Caco-2 (cell line): ENCODE results near the gene EPB41L4A. TPM values are rescaled to one million over a fixed set of nuclear protein-coding genes. Genes with fewer than 3 reads are reported as not detected.

Experiments used
- BruUV-seq: library from RNA; stranded (reverse); fragments of 400-500 nt; replicated peaks from 2 replicates; lab custom pipeline; 2021; lab: Mats Ljungman, UMichigan
- CTCF ChIA-PET: fragments of 300-600 bp; sonication (Branson Sonifier 250); formaldehyde crosslinking; loops from one replicate; lab custom pipeline; 2022; ENCODE audit warnings: antibody characterized with exemption; lab: Charles Lee
- POLR2A ChIA-PET: fragments of 300-600 bp; sonication (Branson Sonifier 250); formaldehyde crosslinking; loops from one replicate; lab custom pipeline; 2022; ENCODE audit warnings: antibody characterized with exemption; lab: Charles Lee
- DNase-seq, 2 experiments: peaks; one replicate each; pipeline versions ENCODE4 v3.0.0 to v3.0.0-alpha.2; 2020 to 2022
- H3K27me3 ChIP-seq: replicated peaks from 2 replicates; pipeline ENCODE4 v1.6.0; 2011; ENCODE audit warnings: low read length; ENCODE audit not compliant: control insufficient read depth, insufficient read depth
- H3K36me3 ChIP-seq: 2 replicates; pipeline ENCODE4 v1.5.1; 2011; ENCODE audit warnings: low read length; ENCODE audit not compliant: control insufficient read depth, insufficient read depth
- H3K4me1 ChIP-seq: fragments of 250-450 bp; sonication (Bioruptor Pico); 2 replicates; pipeline ENCODE4 v1.5.1; 2020; ENCODE audit warnings: mild to moderate bottlenecking
- H3K4me3 ChIP-seq: 2 replicates; pipeline ENCODE4 v1.5.1; 2011; ENCODE audit warnings: low read depth, mild to moderate bottlenecking, control low read depth, low read length
- H3K9me3 ChIP-seq: fragments of 250-450 bp; sonication (Bioruptor Pico); 2 replicates; pipeline ENCODE4 v1.5.1; 2020; ENCODE audit warnings: mild to moderate bottlenecking, moderate library complexity
- H3K27ac Mint-ChIP-seq: one replicate; pipeline ENCODE4 v1.8.0; 2022; ENCODE audit warnings: mixed read lengths; ENCODE audit not compliant: unreplicated experiment
- H3K27me3 Mint-ChIP-seq: one replicate; pipeline ENCODE4 v1.8.0; 2022; ENCODE audit warnings: mixed read lengths; ENCODE audit not compliant: insufficient read depth, unreplicated experiment
- H3K36me3 Mint-ChIP-seq: one replicate; pipeline ENCODE4 v1.8.0; 2022; ENCODE audit warnings: mild to moderate bottlenecking, mixed read lengths; ENCODE audit not compliant: insufficient read depth, unreplicated experiment
- H3K4me1 Mint-ChIP-seq: one replicate; pipeline ENCODE4 v1.8.0; 2022; ENCODE audit warnings: low read depth, mixed read lengths; ENCODE audit not compliant: unreplicated experiment
- H3K4me3 Mint-ChIP-seq: one replicate; pipeline ENCODE4 v1.8.0; 2022; ENCODE audit warnings: mild to moderate bottlenecking, moderate library complexity, mixed read lengths; ENCODE audit not compliant: unreplicated experiment
- H3K9me3 Mint-ChIP-seq: one replicate; pipeline ENCODE4 v1.8.0; 2022; ENCODE audit warnings: mixed read lengths; ENCODE audit not compliant: unreplicated experiment
- CTCF ChIP-seq, 2 experiments: fragments of 200-600 bp in 1 of 2; IDR thresholded peaks; 1 replicate in 1 of 2; 2 replicates in 1 of 2; pipeline versions ENCODE4 v1.5.1 to v1.8.0; 2011 to 2022; ENCODE audit warnings: antibody characterized with exemption in 1 of 2, control low read depth in 1 of 2, inconsistent platforms in 1 of 2, low read depth in 1 of 2, low read length in 1 of 2, mild to moderate bottlenecking in 1 of 2, moderate library complexity in 1 of 2; ENCODE audit not compliant: insufficient read depth in 1 of 2, severe bottlenecking in 1 of 2, unreplicated experiment in 1 of 2
- intact Hi-C: fragments of 100-400 bp; cut with micrococcal nuclease; formaldehyde crosslinking; loops from one replicate; pipeline ENCODE4 v1.10.0; 2022; ENCODE audit not compliant: unreplicated experiment
- total RNA-seq: library from RNA; stranded (reverse); gene quantifications from 2 replicates; pipeline ENCODE4 v1.2.3, GENCODE V29; 2022

The EPB41L4A gene
- total RNA-seq, 1 experiment from 2014 or later, result 1.4 TPM

GRCh38 chr5:112338681-112339337 lies 80.3 kb downstream of the EPB41L4A start:
- H3K9me3 Mint-ChIP-seq, result no peaks in the 10 kb centered on the region
- no TSS peak for BruUV-seq
- no peaks in the 10 kb centered on the region for H3K36me3 Mint-ChIP-seq
- peaks cover 15% of the 10 kb centered on the region for H3K27me3 Mint-ChIP-seq
- Histone ChIP-seq H3K9me3 (peaks cover 3% of the 10 kb centered on the region; the same call in 1 of the 2 replicates), H3K4me3 (no peak overlapping the region), H3K27me3 (no peaks in the 10 kb centered on the region), H3K36me3 (no peaks in the 10 kb centered on the region), H3K4me1 (no peaks in the 10 kb centered on the region)
- intact Hi-C loops, result no loop called here
- no peak for DNase-seq
- TF ChIP-seq CTCF (IDR thresholded peaks at IDR 0.05; ENCODE audit: insufficient read depth in 1 of 2, low read depth in 1 of 2, low read length in 1 of 2, severe bottlenecking in 1 of 2, unreplicated experiment in 1 of 2), result no peak
- ChIA-PET POLR2A (no interaction called here), CTCF (no interaction called here)
- no peak overlapping the region for H3K4me3 Mint-ChIP-seq
- H3K27ac Mint-ChIP-seq, result no peak overlapping the region
- no peaks in the 10 kb centered on the region for H3K4me1 Mint-ChIP-seq

- Mint-ChIP-seq H3K27me3 (peaks cover 7% of the 10 kb centered on the region), H3K36me3 (no peaks in the 10 kb centered on the region), H3K4me1 (no peaks in the 10 kb centered on the region), H3K27ac (no peak overlapping the region), H3K9me3 (no peaks in the 10 kb centered on the region), H3K4me3 (no peak overlapping the region)
- H3K36me3 ChIP-seq, result no peaks in the 10 kb centered on the region
- DNase-seq, result no peak
- intact Hi-C loops, result no loop called here
- H3K4me1 ChIP-seq, result no peaks in the 10 kb centered on the region
- ChIA-PET CTCF (no interaction called here), POLR2A (no interaction called here)
- no peak for TF ChIP-seq CTCF (IDR thresholded peaks at IDR 0.05; ENCODE audit: insufficient read depth in 1 of 2, low read depth in 1 of 2, low read length in 1 of 2, severe bottlenecking in 1 of 2, unreplicated experiment in 1 of 2)
- no TSS peak for BruUV-seq
- peaks cover 3% of the 10 kb centered on the region; the same call in 1 of the 2 replicates for H3K9me3 ChIP-seq
- H3K4me3 ChIP-seq, result no peak overlapping the region
- H3K27me3 ChIP-seq, result no peaks in the 10 kb centered on the region
Observed at GRCh38 chr5:112333331-112333781, 85.7 kb downstream of the EPB41L4A start.

GRCh38 chr5:112331892-112332291 lies 87.2 kb downstream of the EPB41L4A start:
- Mint-ChIP-seq H3K36me3 (no peaks in the 10 kb centered on the region), H3K4me3 (no peak overlapping the region), H3K9me3 (no peaks in the 10 kb centered on the region), H3K27me3 (peaks cover 7% of the 10 kb centered on the region), H3K27ac (no peak overlapping the region), H3K4me1 (no peaks in the 10 kb centered on the region)
- ChIA-PET CTCF (no interaction called here), POLR2A (no interaction called here)
- intact Hi-C loops, result no loop called here
- Histone ChIP-seq H3K9me3 (peaks cover 3% of the 10 kb centered on the region; the same call in 1 of the 2 replicates), H3K36me3 (no peaks in the 10 kb centered on the region), H3K27me3 (no peaks in the 10 kb centered on the region), H3K4me1 (no peaks in the 10 kb centered on the region), H3K4me3 (no peak overlapping the region)
- BruUV-seq, result no TSS peak
- TF ChIP-seq CTCF (IDR thresholded peaks at IDR 0.05; ENCODE audit: insufficient read depth in 1 of 2, low read depth in 1 of 2, low read length in 1 of 2, severe bottlenecking in 1 of 2, unreplicated experiment in 1 of 2), result no peak
- no peak for DNase-seq
